H1 (cell line): ENCODE results near the gene ARHGAP24. TPM values are rescaled to one million over a fixed set of nuclear protein-coding genes. Genes with fewer than 3 reads are reported as not detected.

ENCODE experiments used
- CTCF ChIA-PET: fragments of 300-600 bp; sonication (Branson Sonifier 250); formaldehyde crosslinking; loops from one replicate; lab custom pipeline; 2021; ENCODE audit not compliant: partially characterized antibody; lab: Charles Lee
- POLR2A ChIA-PET: fragments of 300-600 bp; sonication (Branson Sonifier 250); formaldehyde crosslinking; loops from one replicate; lab custom pipeline; 2021; ENCODE audit warnings: inconsistent platforms; ENCODE audit not compliant: partially characterized antibody; lab: Charles Lee
- DNase-seq, 2 experiments: peaks; one replicate each; pipeline versions ENCODE4 v3.0.0 to v3.0.0-alpha.2; 2010 to 2022; ENCODE audit warnings: low spot score in 2 of 2, low read depth in 1 of 2, mixed read lengths in 1 of 2
- FAIRE-seq: peaks from 2 replicates; lab custom pipeline; 2011; peaks lifted over from hg19 to GRCh38; lab: Jason Lieb, UNC
- H2AFZ ChIP-seq: 2 replicates; pipeline ENCODE4 v1.8.1; 2012; ENCODE audit warnings: low read length, inconsistent platforms
- H2AK5ac ChIP-seq: 2 replicates; pipeline ENCODE4 v1.6.1; 2013; ENCODE audit warnings: low read depth, low read length
- H2BK120ac ChIP-seq: replicated peaks from 2 replicates; pipeline ENCODE3; 2013; ENCODE audit warnings: low read depth, low read length, inconsistent platforms
- H2BK12ac ChIP-seq: 2 replicates; pipeline ENCODE4 v1.6.1; 2013; ENCODE audit warnings: low read depth, low read length
- H2BK15ac ChIP-seq: 2 replicates; pipeline ENCODE4 v1.6.1; 2013; ENCODE audit warnings: low read length
- H2BK20ac ChIP-seq: 2 replicates; pipeline ENCODE4 v1.6.1; 2013; ENCODE audit warnings: low read length
- H2BK5ac ChIP-seq: 2 replicates; pipeline ENCODE4 v1.6.1; 2013; ENCODE audit warnings: low read depth, low read length
- H3K14ac ChIP-seq: 2 replicates; pipeline ENCODE4 v1.6.1; 2013; ENCODE audit warnings: inconsistent platforms; ENCODE audit not compliant: insufficient read length
- H3K18ac ChIP-seq: 2 replicates; pipeline ENCODE4 v1.6.1; 2013; ENCODE audit warnings: low read length; ENCODE audit errors: extremely low read depth
- H3K23ac ChIP-seq: 2 replicates; pipeline ENCODE4 v1.6.1; 2013; ENCODE audit warnings: inconsistent platforms; ENCODE audit not compliant: insufficient read length
- H3K23me2 ChIP-seq: 2 replicates; pipeline ENCODE4 v1.6.1; 2013; ENCODE audit warnings: low read depth, low read length
- H3K27ac ChIP-seq: 2 replicates; pipeline ENCODE4 v1.6.1; 2011; ENCODE audit warnings: low read depth, low read length, inconsistent platforms
- H3K27me3 ChIP-seq, 4 experiments: replicated peaks in 1 of 4; 1 replicate in 1 of 4; 2 replicates in 3 of 4; pipeline versions ENCODE4 v1.6.1 to v1.8.1; 2011 to 2013; ENCODE audit warnings: low read length in 3 of 4, mild to moderate bottlenecking in 3 of 4, inconsistent platforms in 2 of 4, mixed read lengths in 2 of 4, moderate library complexity in 1 of 4; ENCODE audit not compliant: control insufficient read depth in 3 of 4, insufficient read depth in 3 of 4; ENCODE audit errors: extremely low read depth in 1 of 4
- H3K36me3 ChIP-seq, 4 experiments: 2 replicates each; pipeline versions ENCODE4 v1.6.1 to v1.8.1; 2011 to 2013; ENCODE audit warnings: mild to moderate bottlenecking in 4 of 4, low read length in 3 of 4, moderate library complexity in 2 of 4, control low read depth in 1 of 4, inconsistent platforms in 1 of 4; ENCODE audit not compliant: insufficient read depth in 4 of 4, control insufficient read depth in 2 of 4
- H3K4ac ChIP-seq: replicated peaks from 2 replicates; pipeline ENCODE3; 2013; ENCODE audit warnings: low read length, low read depth, mixed read lengths, inconsistent platforms; ENCODE audit not compliant: insufficient read length
- H3K4me1 ChIP-seq, 4 experiments: replicated peaks in 1 of 4; 1 replicate in 1 of 4; 2 replicates in 3 of 4; pipeline versions ENCODE4 v1.6.1 to v1.8.1; 2011 to 2013; ENCODE audit warnings: low read length in 3 of 4, inconsistent platforms in 2 of 4, mixed read lengths in 1 of 4; ENCODE audit not compliant: insufficient read depth in 4 of 4, control insufficient read depth in 3 of 4
- H3K4me2 ChIP-seq, 2 experiments: 2 replicates each; pipeline versions ENCODE4 v1.6.1 to v1.8.1; 2011 to 2013; ENCODE audit warnings: low read depth in 2 of 2, low read length in 2 of 2, control low read depth in 1 of 2, inconsistent platforms in 1 of 2, mild to moderate bottlenecking in 1 of 2; ENCODE audit not compliant: insufficient read depth in 1 of 2
- H3K4me3 ChIP-seq, 4 experiments: fragments of 200-600, 300-600 bp in 1 of 4; sonication (generic), shearing (Covaris generic), sonication (Bioruptor Twin) in 1 of 4; 2 replicates each; pipeline versions ENCODE4 v1.5.1 to v1.8.1; 2011 to 2016; ENCODE audit warnings: low read length in 4 of 4, low read depth in 3 of 4, control low read depth in 2 of 4, inconsistent platforms in 2 of 4, mild to moderate bottlenecking in 2 of 4, mixed read lengths in 1 of 4, moderate library complexity in 1 of 4; ENCODE audit not compliant: insufficient read depth in 2 of 4; ENCODE audit errors: extremely low read depth in 1 of 4
- H3K56ac ChIP-seq: replicated peaks from 2 replicates; pipeline ENCODE3; 2013; ENCODE audit warnings: low read depth, mild to moderate bottlenecking, mixed read lengths, low read length, inconsistent platforms; ENCODE audit not compliant: insufficient read length
- H3K79me1 ChIP-seq: 2 replicates; pipeline ENCODE4 v1.6.1; 2013; ENCODE audit warnings: low read depth, low read length, control low read depth
- H3K79me2 ChIP-seq, 2 experiments: 2 replicates each; pipeline versions ENCODE4 v1.6.1 to v1.8.1; 2012 to 2013; ENCODE audit warnings: low read length in 2 of 2, mild to moderate bottlenecking in 2 of 2, inconsistent platforms in 1 of 2; ENCODE audit not compliant: insufficient read depth in 2 of 2, control insufficient read depth in 1 of 2
- H3K9ac ChIP-seq, 4 experiments: replicated peaks in 1 of 4; 1 replicate in 1 of 4; 2 replicates in 3 of 4; pipeline versions ENCODE4 v1.6.1 to v1.8.1; 2011 to 2013; ENCODE audit warnings: low read depth in 3 of 4, low read length in 3 of 4, control low read depth in 2 of 4, mild to moderate bottlenecking in 2 of 4, moderate library complexity in 2 of 4, inconsistent platforms in 1 of 4; ENCODE audit errors: extremely low read depth in 1 of 4
- H3K9me3 ChIP-seq, 2 experiments: 2 replicates each; pipeline versions ENCODE4 v1.6.1 to v1.8.1; 2012 to 2013; ENCODE audit warnings: mild to moderate bottlenecking in 2 of 2, moderate library complexity in 2 of 2, control low read depth in 1 of 2, inconsistent platforms in 1 of 2, low read depth in 1 of 2, low read length in 1 of 2, mixed read lengths in 1 of 2; ENCODE audit not compliant: insufficient read depth in 2 of 2
- H4K20me1 ChIP-seq, 2 experiments: replicated peaks in 1 of 2; 2 replicates each; pipeline versions ENCODE3 to v1.8.1; 2011 to 2013; ENCODE audit warnings: inconsistent platforms in 2 of 2, low read length in 2 of 2, mild to moderate bottlenecking in 1 of 2; ENCODE audit not compliant: insufficient read depth in 2 of 2, control insufficient read depth in 1 of 2
- H4K5ac ChIP-seq: 2 replicates; pipeline ENCODE4 v1.6.1; 2013; ENCODE audit warnings: low read length, low read depth, mixed read lengths, inconsistent platforms; ENCODE audit not compliant: insufficient read length
- H4K8ac ChIP-seq: 2 replicates; pipeline ENCODE4 v1.8.0; 2013; ENCODE audit warnings: mild to moderate bottlenecking, moderate library complexity, low read length, inconsistent platforms; ENCODE audit not compliant: insufficient read depth; ENCODE audit errors: extremely low read depth
- H4K91ac ChIP-seq: replicated peaks from 2 replicates; pipeline ENCODE3; 2013; ENCODE audit warnings: low read length, mixed read lengths, inconsistent platforms; ENCODE audit not compliant: insufficient read length
- BRCA1 ChIP-seq: IDR thresholded peaks from 2 replicates; pipeline ENCODE4 v1.6.1; 2012; ENCODE audit warnings: low read depth, low read length, improper control_type of control experiment
- EZH2 ChIP-seq: fragments of 200-600 bp; sonication (generic); IDR thresholded peaks from 2 replicates; pipeline ENCODE4 v1.7.1; 2012; ENCODE audit warnings: low read depth, mild to moderate bottlenecking, moderate library complexity, low read length, inconsistent platforms; ENCODE audit not compliant: severe bottlenecking
- WGBS, 2 experiments: shearing (Covaris generic) in 1 of 2; methylation state at CpG; one replicate each; pipeline versions ENCODE4 v1.1.6 to v1.1.7; 2013 to 2015; ENCODE audit warnings: low lambda C conversion rate in 2 of 2, mixed read lengths in 2 of 2, inconsistent platforms in 1 of 2, low coverage in 1 of 2, missing lambda C conversion rate in 1 of 2; ENCODE audit not compliant: insufficient replicate concordance in 2 of 2, insufficient coverage in 1 of 2, insufficient read length in 1 of 2; ENCODE audit errors: extremely low coverage in 1 of 2, missing lambda C conversion rate in 1 of 2; 5-methylcytosine and 5-hydroxymethylcytosine counted together
- polyA plus RNA-seq, 7 experiments: library from polyadenylated mRNA; depleted of rRNA in 3 of 7; stranded (reverse) in 5 of 7; unstranded in 2 of 7; fragments of >200 nt in 5 of 7; fragments of 200-250 nt in 2 of 7; gene quantifications; 1 replicate in 5 of 7; 2 replicates in 1 of 7; 4 replicates in 1 of 7; pipeline versions ENCODE4 v1.2.1 to v1.2.3, GENCODE V29; 2011 to 2013; ENCODE audit warnings: missing spikeins in 2 of 7, mixed read lengths in 2 of 7
- total RNA-seq: library from RNA; stranded (reverse); fragmentation: NEBNext Ultra II Directional; extraction: Animal tissue kit (Norgen Biotek cat#: 25700); gene quantifications from 2 replicates; pipeline ENCODE4 v1.2.1, GENCODE V29; 2021

ARHGAP24 gene
- total and polyA plus RNA-seq, 2 of the 8 experiments (the other 6 are each of a cell fraction or from before 2014, with no cell fraction given): 0.08 to 0.50 TPM

DNA sequence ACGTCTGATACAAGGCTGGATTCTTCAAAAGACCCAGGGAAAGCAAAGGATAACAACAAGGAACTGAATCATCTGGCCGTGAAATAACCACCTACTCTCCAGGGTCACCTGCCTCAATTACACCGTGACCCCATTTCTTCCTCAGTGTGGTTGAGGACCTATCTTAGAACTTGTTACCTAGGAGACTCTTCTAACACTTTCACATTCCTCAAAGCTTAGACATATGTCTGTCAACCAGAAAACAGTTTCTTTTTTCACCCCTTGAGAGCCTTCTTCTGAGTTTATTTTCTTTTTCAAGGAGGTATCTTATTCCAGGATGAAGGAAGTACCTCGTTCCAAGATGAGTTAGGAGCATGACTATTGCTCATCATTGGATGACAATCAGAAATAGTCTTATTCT, 337.8 kb downstream of the ARHGAP24 start:
- TF ChIP-seq BRCA1 (no peak), EZH2 (no peak)
- Histone ChIP-seq H3K4me2 (no peak overlapping the region), H2BK12ac (no peak overlapping the region), H4K5ac (no peak overlapping the region), H3K56ac (no peak overlapping the region), H2BK15ac (no peak overlapping the region), H2AK5ac (no peak overlapping the region), H3K36me3 (no peaks in the 10 kb centered on the region), H2BK20ac (no peak overlapping the region), H3K27me3 (no peaks in the 10 kb centered on the region), H3K79me1 (no peaks in the 10 kb centered on the region), H3K4me1 (peaks cover 0 to 6% (median under 1%) of the 10 kb centered on the region in 4 experiments; a peak in 2 of 7 replicates), H4K8ac (no peak overlapping the region), H2BK5ac (no peak overlapping the region), H3K4ac (no peak overlapping the region), H3K23ac (no peak overlapping the region), H3K9ac (no peak overlapping the region), H4K91ac (no peak overlapping the region), H3K18ac (no peak overlapping the region), H2AFZ (no peak overlapping the region), H2BK120ac (no peak overlapping the region), H3K14ac (no peak overlapping the region), H4K20me1 (no peaks in the 10 kb centered on the region), H3K27ac (no peak overlapping the region), H3K9me3 (no peaks in the 10 kb centered on the region), H3K79me2 (no peaks in the 10 kb centered on the region), H3K23me2 (no peaks in the 10 kb centered on the region), H3K4me3 (no peak overlapping the region)
- no peak for DNase-seq
- FAIRE-seq: no peak
- WGBS, 2 experiments: 91% methylated on average over 4 of the region's 4 CpGs; no CpG with 5 or more reads in 1 of the 2 experiments
- POLR2A ChIA-PET: no interaction called here
- CTCF ChIA-PET: interaction anchor here (1.2 to 1.5 kb wide), 2 partner anchors 16 to 21 kb away, joined by 3 to 4 read pairs; no protein-coding TSS in a partner anchor
